ENCODE measurements around the gene AGK.

Gene AGK

DNA sequence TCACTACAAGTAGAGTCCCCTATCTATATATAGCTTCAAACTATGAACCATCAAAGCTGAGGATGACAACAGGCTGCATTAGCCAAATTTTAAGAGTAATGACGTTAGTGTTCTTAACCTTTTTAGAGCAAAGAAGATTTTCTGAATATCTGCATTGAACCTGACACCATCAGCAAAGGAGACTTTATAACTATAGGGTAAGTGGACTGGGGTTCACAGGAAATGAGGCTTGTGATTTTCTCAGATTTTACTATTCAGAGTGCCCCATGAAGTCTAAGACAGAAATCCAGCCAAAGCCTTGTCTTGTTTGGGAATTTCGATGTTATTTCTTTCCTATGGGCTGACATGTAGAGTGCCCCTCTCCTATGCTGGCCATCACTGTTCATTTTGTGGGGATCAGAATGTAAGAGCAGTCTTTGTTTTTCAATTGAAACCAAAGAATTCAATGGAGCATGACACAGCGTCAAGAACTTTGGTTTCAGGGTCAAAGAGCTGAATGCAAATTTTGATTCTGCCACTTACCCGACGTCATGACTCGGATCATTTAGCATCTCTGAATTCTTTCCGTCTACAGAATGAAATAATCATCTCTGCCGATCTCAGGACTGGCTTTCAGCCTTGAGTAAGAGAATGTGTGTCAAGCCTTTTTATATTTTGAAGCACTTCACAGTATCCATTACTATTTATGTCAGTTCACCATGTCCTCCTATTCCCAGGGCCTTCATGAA is 98.1 kb downstream of the AGK start:
- TF ChIP-seq, protein P1, sequence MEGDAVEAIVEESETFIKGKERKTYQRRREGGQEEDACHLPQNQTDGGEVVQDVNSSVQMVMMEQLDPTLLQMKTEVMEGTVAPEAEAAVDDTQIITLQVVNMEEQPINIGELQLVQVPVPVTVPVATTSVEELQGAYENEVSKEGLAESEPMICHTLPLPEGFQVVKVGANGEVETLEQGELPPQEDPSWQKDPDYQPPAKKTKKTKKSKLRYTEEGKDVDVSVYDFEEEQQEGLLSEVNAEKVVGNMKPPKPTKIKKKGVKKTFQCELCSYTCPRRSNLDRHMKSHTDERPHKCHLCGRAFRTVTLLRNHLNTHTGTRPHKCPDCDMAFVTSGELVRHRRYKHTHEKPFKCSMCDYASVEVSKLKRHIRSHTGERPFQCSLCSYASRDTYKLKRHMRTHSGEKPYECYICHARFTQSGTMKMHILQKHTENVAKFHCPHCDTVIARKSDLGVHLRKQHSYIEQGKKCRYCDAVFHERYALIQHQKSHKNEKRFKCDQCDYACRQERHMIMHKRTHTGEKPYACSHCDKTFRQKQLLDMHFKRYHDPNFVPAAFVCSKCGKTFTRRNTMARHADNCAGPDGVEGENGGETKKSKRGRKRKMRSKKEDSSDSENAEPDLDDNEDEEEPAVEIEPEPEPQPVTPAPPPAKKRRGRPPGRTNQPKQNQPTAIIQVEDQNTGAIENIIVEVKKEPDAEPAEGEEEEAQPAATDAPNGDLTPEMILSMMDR (IDR thresholded peaks at IDR 0.05; ENCODE audit: low read depth, low read length, missing control alignments): no peak
- no peak for DNase-seq (ENCODE audit: extremely low read depth, low read depth)
- no peak overlapping the region for H3K4me3 ChIP-seq (replicated peaks; ENCODE audit: low read depth, low read length)

DNA sequence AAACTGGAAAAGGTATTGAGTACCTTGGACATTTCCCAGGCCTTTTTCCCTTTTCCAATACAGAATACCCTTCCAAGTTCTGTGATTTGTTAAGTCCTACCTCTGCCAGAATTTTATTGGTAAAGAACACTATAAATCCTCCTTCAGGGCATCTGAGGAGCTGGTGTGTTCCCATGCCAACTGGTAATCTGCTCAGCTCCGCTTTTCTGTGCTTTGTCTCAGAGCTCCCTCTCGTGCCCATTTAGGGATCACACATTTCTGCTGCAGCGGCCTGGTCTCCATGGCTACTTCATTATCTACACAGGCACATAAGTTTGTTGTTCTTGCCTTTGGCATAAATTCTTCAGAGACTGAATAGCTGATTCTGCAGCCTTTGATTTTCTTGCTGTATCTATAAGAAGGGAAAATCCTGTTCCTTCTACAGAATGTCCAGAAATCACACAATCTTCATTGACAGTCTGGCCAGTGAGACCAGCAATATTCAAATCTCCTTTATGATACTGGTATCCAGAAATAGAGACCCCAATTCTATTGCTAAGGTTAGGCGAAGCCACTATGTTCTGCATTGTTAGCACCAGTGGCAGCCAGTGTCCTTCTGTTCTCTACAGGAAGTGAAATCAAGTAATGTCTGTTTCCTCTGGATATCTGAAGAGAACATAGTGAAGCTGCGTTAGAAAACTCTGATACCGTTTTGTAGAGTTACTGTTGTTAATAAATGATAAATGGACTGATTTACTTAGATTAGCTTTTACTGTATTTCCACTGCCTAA is 98.8 kb downstream of the AGK start:
- DNase-seq (ENCODE audit: extremely low read depth, low read depth): peak; percentile 75
- TF ChIP-seq, protein P1 (IDR thresholded peaks at IDR 0.05; ENCODE audit: low read depth, low read length, missing control alignments): peak; percentile 79

DNA sequence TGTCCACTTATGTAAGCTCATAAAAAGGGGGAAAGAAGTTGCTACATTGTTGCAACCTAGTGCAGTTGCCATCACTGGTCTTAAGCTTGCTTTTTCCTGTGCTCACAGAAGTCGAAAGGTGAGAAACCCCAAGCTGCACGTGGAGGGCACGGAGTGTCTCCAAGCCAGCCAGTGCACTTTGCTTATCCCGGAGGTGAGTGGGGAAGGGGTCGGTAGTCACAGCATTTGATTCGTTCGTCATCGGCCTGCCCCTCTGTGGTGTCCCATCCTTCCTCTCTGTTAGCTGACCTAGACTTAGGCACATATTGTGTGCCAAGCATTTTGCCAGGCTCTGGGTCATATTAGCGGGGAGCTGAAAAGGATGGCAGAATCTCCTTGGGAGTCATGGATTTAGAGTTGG is 100.2 kb downstream of the AGK start:
- no peak for DNase-seq (ENCODE audit: extremely low read depth, low read depth)
- TF ChIP-seq, protein P1 (IDR thresholded peaks at IDR 0.05; ENCODE audit: low read depth, low read length, missing control alignments): no peak
- no peak overlapping the region for H3K4me3 ChIP-seq (replicated peaks; ENCODE audit: low read depth, low read length)

More for the DNA sequence above, 98.8 kb downstream of the AGK start:
- no peak overlapping the region for H3K4me3 ChIP-seq (replicated peaks; ENCODE audit: low read depth, low read length)

DNA sequence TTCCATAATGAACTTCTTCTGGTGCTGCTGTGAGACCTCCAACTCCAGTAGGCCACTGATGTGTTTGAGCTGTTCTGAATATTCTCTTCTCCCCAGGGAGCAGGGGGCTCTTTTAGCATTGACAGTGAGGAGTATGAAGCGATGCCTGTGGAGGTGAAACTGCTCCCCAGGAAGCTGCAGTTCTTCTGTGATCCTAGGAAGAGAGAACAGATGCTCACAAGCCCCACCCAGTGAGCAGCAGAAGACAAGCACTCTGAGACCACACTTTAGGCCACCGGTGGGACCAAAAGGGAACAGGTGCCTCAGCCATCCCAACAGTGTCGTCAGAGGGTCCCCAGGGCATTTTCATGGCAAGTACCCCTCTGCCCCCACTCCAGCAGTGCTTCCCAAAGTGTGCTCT is 101.5 kb downstream of the AGK start:
- no peak overlapping the region for H3K4me3 ChIP-seq (replicated peaks; ENCODE audit: low read depth, low read length)
- TF ChIP-seq, protein P1 (IDR thresholded peaks at IDR 0.05; ENCODE audit: low read depth, low read length, missing control alignments): no peak
- no peak for DNase-seq (ENCODE audit: extremely low read depth, low read depth)

DNA sequence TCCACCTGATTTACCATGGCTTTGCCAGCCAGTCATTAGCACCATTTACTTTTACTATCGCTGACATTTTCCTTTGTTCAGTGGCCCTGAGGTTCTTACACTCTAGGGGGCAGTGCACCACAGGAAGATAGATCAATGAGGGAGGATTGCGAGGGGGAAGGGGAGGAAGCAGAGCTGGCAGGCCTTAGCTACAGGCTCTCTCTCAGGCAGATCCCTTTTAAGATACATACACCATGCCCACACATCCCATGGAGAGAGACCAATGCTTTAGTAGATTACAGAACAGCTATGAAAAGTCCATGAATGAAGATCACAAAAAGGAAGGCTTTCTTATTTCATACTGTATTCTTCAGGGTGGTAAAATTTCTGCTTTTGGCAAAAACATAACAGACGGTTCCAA is 103.3 kb downstream of the AGK start:
- no peak overlapping the region for H3K4me3 ChIP-seq (replicated peaks; ENCODE audit: low read depth, low read length)
- DNase-seq (ENCODE audit: extremely low read depth, low read depth): peak; percentile 35
- TF ChIP-seq, protein P1 (IDR thresholded peaks at IDR 0.05; ENCODE audit: low read depth, low read length, missing control alignments): peak; percentile 78

DNA sequence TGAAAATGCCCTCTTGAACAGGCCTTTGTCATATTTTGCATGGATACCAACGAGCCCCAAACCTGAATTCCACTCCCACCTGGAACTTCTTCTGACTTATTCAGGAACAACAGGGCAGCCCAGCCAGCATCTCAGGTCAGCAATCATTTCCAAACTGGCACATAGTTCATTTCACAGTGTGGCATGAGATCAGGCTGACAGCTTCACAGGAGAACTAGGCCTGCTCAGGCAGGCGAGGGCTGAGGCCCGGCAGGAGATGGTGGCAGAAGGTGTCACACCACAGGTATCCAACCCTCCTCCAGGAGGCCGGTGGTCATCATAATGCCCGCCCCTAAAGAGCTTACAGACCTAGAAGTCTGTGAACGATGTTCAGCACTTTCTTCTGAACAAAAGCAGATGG is 108.3 kb downstream of the AGK start:
- TF ChIP-seq, protein P1 (IDR thresholded peaks at IDR 0.05; ENCODE audit: low read depth, low read length, missing control alignments): no peak
- no peak for DNase-seq (ENCODE audit: extremely low read depth, low read depth)
- no peak overlapping the region for H3K4me3 ChIP-seq (replicated peaks; ENCODE audit: low read depth, low read length)

Data from HFF-Myc (cell line).